Frontal cortex (tissue), 4 donors: ENCODE measurements around the gene SP100. TPM values are rescaled to one million over a fixed set of nuclear protein-coding genes. Genes with fewer than 3 reads are reported as not detected.

Experiments used
- DNase-seq, 2 donors: peaks; one replicate each; pipeline ENCODE4 v3.0.0; 2012; ENCODE audit warnings: low spot score in 2 of 2
- FAIRE-seq: peaks from 2 replicates; lab custom pipeline; 2012; peaks lifted over from hg19 to GRCh38; lab: Jason Lieb, UNC
- total RNA-seq: library from RNA; depleted of rRNA; stranded (reverse); fragments of >200 nt; gene quantifications from one replicate; pipeline ENCODE4 v1.2.3, GENCODE V29; 2014
- donor health status: control.
- donor health status: control.
- donor health status: control.

Gene SP100
- total RNA-seq, 1 donor from 2014 or later = 4.1 TPM

DNA sequence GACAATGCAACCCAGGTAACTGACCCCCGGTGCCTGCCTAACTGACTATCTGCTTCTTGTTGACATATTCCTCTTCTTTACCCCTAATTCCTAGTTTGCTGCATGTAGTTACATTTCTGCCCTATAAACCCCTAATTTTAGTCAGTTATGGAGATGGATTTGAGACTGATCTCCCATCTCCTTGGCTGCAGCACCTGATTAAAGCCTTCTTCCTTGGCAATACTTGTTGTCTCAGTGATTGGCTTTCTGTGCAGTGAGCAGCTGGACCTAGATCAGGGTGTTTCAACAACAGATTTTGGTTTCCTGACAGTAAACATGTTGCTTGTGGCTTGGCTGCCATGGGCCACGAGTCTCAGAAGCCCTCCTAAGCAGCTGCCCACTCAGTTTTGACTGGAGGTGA is 105.4 kb downstream of the SP100 start:
- DNase-seq (no peak), FAIRE-seq (no peak)

DNA sequence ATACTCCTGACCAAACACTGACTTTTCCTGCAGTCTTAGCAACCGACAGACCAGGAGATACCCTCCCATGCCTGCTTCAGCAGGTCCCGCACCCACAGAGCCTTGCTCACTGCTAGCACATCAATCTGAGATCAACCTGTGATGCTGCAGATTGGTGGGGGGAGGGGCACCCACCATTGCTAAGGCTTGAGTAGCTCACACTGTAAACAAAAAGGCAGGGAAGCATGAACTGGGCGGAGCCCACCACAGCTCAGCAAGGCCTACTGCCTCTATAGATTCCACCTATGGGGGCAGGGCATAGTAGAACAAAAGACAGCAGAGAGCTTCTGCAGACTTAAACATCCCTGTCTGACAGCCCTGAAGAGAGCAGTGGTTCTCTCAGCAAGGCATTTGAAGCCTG is 109.7 kb downstream of the SP100 start:
- DNase-seq (no peak), FAIRE-seq (no peak)

- DNase-seq (no peak), FAIRE-seq (no peak)
Measured at GRCh38 chr2:230537531-230537976, 121.6 kb downstream of the SP100 start.

DNA sequence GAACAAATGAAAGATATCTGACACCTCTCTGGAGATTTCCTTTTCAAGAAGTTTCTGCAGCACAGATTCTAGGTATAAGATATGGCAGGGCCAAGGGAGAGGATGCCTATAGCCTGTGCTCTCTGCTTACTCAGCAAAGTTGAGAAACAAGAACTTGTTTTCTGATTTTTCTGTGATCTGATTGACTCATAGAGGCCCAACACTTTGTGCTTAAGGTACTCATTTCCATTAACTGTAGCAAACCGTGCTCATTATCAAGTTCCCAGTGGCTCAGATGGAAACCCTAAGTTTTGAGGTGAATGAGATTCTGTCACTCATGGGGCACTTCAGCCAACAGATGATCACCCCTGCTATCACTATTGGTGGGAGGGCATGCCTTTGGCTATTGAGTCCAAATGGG is 124.3 kb downstream of the SP100 start:
- FAIRE-seq (no peak), DNase-seq (no peak)

- FAIRE-seq (no peak), DNase-seq (no peak)
Measured at GRCh38 chr2:230541934-230542380, 126.0 kb downstream of the SP100 start.

DNA sequence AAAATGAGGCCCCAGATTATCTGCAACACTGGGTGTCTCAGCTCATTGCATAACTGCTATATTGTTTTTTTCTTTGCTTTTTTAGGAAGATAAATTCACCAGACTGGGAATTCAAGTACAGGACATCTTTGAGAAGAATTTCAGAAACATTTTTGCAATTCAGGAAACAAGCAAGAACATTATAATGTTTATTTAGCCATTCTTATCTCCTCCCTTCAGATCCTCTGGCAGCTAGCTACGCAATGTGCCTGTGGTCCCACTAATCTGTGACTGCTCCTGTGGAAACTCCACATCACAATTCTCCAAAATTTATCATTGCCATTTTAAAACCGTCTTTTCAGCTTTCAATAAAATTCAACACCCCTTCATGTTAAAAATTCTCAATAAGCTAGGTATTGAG is 126.8 kb downstream of the SP100 start:
- FAIRE-seq (no peak), DNase-seq (no peak)

DNA sequence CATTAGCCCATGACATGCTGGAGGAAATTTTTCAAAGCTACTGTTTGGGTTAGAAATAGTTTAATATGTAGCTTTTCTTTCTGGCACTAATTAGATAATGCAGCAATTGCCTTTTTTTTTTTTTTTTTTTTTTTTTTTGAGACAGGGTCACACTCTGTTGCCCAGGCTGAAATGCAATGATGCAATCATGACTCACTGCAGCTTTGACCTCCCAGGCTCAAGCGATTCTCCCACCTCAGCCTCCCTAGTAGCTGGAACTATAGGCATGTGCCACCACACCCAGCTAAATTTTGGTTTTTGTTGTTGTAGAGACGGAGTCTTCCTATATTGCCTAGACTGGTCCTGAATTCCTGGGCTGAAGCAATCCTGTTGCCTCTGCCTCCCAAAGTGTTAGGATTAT is 136.2 kb downstream of the SP100 start:
- DNase-seq = no peak
- no peak for FAIRE-seq

GRCh38 chr2:230557065-230557464 is 141.1 kb downstream of the SP100 start:
- DNase-seq (no peak), FAIRE-seq (no peak)

- DNase-seq = no peak
- FAIRE-seq = no peak
Measured at GRCh38 chr2:230564805-230565779, 149.1 kb downstream of the SP100 start.

DNA sequence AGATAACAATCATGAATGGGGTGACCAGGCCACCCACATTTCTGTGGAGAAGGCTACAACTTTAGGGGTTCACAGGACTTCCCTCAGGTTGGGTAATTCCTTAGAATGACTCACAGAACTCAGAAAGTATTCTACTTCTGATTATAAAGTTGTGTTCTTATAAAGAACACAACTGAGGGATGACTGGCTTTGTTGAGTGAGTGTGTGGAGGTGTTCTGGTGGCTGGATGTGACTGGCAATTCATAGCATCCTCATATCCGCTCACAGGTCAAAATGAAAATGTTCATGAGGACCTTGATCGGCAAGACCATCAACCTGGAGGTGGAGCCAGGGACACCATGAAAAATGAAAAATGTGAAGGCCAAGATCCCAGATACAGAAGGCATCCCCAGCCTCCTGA is 153.3 kb downstream of the SP100 start:
- DNase-seq (no peak), FAIRE-seq (no peak)

DNA sequence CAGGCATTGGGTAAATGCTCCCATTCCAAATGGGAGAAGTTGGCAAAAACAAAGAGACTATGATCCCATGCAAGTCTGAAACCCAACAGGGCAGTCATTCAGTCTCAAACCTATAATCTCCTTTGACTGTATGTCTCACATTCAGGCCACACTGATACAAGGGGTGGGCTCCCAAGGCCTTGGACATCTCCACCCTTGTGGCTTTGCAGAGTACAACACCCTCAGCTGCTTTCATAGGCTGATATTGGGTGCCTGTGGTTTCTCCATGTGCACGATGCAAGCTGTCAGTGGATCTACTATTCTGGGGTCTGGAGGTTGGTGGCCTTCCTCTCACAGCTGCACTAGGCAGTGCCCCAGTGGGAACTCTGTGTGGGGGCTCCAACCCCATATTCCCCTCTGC is 155.0 kb downstream of the SP100 start:
- DNase-seq (no peak), FAIRE-seq (no peak)

- DNase-seq = no peak
- FAIRE-seq = no peak
Measured at GRCh38 chr2:230575642-230576324, 159.8 kb downstream of the SP100 start.

GRCh38 chr2:230577114-230577513 is 161.1 kb downstream of the SP100 start:
- no peak for FAIRE-seq
- DNase-seq = no peak

GRCh38 chr2:230578106-230578505 is 162.1 kb downstream of the SP100 start:
- FAIRE-seq = no peak
- DNase-seq = no peak

DNA sequence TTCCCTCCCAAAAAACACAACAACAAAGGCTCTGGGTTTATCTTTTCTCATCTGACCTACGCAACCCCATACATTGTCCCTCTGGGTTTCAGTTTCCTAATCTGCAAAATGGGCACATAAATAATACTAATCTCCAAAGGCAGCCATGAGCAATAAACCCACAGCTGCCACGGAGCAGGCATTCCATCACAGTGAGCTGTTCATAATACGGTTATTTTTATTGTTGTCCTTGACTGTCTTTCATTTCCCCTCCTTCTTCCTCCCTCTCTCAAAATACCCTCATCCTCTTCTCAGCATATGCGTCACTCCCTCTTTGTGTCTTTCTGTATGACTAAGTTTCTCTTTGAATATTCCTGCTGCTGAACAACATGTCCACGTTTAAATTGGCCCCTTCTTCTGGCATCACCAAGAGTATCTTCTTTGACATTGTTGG is 166.9 kb downstream of the SP100 start:
- DNase-seq (no peak), FAIRE-seq (no peak)

- FAIRE-seq (no peak), DNase-seq (no peak)
Measured at GRCh38 chr2:230583581-230583980, 167.6 kb downstream of the SP100 start.

DNA sequence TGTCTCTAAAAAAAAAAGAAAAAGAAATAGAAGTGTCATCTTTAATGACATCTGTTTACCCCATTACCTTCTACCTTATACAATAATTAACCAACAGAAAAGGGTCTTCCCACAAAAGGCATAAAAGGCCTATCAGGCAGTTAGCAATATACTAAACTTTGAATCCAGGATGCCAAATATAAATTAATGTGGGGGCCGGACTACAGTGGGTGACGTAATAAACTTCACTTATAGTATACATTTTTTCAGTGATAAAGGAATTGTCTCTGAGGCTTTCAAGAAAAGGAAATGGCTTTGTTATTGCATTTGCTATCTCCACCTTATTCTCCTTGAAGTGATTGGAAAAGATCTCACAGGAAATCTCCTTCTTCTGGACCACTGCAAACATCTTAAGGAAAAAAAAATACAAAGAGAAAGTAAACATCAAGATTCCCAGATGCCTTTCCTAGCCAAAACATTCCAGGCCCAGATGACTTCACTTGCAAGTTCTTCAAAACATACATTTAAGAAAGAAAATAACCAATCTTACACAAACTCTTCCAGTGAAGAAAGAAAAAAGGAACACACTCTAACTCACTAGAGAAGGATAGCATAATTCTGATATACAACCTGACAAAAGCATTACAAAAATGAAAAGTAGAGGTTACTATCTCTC is 170.5 kb downstream of the SP100 start:
- DNase-seq (no peak), FAIRE-seq (no peak)

DNA sequence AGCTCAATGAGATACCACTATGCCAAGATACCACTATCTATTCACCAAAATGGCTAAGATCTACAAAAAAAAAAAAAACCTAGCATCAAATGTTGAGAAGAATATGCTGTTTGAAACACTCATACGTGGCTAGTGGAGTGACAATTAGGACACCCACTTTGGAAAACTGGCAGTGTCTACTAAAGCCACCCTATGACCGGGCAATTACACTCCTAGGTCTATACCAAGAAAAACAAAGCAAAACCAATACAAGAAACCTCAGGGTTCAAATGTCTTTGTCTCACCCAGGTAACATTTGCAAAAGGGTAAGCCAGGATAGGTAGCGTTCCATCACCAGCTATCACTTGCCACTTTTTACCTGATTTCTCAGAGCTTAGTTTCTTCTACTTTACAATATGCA is 173.0 kb downstream of the SP100 start:
- FAIRE-seq (no peak), DNase-seq (no peak)

DNA sequence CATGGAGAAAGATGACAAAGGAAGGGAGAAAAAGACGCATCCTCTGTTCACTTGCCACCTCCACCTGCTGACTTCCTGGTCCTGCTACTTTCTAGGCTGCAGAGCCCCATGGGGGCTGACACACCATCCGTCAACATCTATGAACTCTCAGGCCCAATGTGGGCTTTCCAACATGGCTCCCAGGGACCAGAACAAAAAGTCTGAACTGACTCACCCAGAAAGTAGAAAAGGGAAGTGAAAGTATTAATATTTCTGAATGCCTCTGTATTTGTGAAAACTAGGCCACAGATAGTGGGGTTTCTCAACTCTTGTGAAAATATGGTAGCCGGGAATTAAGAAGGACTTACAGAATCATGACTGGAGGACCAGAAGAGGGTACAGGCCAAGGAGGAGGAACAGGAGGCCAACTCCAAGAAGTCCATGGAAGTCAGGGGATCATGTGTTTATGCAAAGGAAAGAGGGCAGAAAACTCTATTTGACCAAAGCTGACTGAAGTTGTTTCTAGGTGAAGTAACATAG is 173.6 kb downstream of the SP100 start:
- FAIRE-seq (no peak), DNase-seq (no peak)

GRCh38 chr2:230590333-230590732 is 174.3 kb downstream of the SP100 start:
- no peak for FAIRE-seq

More at GRCh38 chr2:230590333-230590732, 174.3 kb downstream of the SP100 start:
- no peak for DNase-seq
